Kidney glomerular epithelial cell (primary cell): Measurements from ENCODE around the gene OR51D1.
A peak's percentile ranks its signal among the peaks of the same experiment; 100 is the strongest.

Experiments
- DNase-seq: peaks from one replicate; lab custom pipeline; 2025; lab: John Stamatoyannopoulos, UW

Gene OR51D1

DNA sequence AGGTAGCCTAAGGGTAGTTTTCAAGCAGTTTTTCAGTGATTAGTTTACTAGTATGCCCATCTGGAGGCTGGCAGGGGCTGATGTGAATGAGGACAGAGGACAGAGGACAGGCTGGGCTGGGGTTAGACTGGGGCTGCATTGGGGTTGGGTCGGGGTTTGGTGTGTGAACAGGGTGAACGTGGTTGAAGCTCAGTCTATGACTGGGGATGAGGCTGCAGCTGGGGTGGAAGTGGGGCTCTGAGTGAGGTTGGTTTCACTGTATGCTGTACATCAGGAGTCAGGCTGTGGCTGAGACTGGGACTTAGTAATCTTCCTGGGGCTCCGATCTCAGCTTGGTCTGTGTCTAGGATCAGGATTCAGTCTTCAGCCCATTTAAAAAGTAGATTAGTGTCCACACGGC is 7.0 kb downstream of the OR51D1 start:
- DNase-seq: no peak

DNA sequence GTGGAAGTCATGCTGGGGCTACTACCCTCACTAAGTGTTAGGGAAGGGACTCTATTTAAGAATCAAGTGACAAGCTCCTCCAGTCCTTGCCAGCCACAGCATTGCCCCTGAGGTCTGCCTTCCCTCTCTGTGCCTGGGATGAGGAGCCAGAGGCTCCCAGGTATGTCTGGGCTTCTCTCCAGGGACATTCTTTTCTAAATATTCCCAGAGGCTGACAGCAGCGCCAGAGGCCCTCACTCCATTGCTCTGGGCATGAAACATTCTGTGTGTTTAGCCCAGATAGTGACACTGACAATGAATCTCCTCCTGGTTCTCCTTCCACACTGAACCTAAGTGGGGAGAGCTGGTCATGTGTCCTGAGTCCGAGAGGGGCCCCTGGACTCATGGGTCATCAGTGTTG is 8.7 kb downstream of the OR51D1 start:
- no peak for DNase-seq

DNA sequence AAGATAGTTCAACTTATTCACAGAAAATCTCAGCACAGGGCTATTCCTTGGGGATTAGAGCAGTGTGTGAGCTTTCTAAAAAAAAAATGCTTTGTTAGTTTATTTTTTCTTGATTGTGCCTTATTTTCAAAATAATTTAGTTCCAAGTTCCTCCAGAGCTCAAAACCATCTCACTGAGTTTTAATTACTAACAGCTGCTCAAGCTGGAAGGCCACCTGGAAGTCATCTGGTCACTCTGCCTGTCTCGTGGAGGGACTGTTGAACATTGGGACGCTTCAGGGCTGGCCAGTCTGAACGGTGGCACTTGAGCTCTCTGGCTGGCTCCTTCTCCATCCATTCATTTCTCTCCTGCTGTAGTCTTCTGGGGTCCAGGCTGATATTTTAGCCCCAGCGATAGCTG is 10.5 kb downstream of the OR51D1 start:
- DNase-seq: no peak

DNA sequence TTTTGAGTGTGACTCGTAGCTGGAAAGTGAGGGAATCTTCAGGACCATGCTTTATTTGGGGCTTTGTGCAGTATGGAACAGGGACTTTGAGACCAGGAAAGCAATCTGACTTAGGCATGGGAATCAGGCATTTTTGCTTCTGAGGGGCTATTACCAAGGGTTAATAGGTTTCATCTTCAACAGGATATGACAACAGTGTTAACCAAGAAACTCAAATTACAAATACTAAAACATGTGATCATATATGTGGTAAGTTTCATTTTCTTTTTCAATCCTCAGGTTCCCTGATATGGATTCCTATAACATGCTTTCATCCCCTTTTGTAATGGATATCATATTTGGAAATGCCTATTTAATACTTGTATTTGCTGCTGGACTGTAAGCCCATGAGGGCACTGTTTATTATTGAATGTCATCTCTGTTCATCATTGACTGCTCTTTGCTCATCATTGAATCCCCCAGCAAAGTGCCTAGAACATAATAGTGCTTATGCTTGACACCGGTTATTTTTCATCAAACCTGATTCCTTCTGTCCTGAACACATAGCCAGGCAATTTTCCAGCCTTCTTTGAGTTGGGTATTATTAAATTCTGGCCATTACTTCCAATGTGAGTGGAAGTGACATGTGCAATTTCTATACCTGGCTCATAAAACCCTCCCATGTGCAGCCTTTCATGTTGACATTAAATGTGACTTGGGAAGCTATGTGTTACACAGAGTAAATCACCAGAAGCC is 17.5 kb downstream of the OR51D1 start:
- no peak for DNase-seq

DNA sequence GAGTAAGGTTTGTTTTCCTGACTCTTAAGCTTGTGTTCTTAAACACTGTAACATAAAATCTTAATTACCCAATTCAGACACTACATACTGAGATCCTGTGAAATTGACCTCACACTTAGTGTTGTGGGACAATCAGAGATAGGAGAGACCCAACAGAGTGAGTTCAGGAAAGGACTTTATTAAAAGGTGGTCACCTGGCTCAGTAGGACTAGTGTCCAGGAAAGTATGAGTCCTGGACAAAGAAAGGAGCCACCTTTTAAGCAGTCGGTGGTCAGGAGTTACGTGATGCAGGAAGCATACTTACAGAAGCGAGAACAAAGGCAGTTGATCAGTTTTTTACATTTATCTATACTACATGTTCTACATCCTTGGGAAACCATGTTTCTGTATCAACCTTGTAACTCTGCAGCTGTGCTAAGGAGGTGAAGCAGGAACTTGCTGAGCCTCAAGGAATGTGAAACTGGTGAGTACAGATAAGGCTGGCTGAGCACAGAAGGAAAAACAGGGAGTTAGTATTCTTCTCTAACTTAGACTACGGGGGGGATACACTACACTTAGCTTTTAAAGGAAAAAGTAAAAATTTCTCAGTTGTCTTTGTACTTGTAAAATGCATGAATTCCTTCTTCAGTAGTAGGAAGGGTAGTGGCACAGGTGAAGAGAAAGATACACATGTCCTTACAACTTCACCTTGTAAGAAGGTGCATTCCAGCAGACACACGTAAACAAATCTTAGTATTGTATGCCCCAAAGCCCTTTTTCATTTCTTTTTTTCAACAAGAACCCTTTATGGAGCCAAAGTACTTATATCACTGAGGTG is 21.6 kb downstream of the OR51D1 start:
- peak; percentile 28 for DNase-seq

DNA sequence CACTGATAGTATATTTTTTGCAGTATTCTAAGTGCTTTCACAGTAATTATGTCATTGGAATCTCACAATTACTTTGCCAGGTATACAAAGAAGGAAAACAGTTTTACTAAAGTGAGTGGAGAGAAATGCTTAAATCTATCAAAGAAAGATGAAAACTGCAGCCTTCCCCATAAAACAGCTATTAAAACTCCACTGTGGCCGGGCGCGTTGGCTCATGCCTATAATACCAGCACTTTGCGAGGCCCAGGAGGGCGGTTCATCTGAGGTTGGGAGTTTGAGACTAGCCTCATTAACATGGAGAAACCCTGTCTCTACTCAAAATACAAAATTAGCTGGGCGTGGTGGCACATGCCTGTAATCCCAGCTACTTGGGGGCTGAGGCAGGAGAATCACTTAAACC is 25.6 kb downstream of the OR51D1 start:
- DNase-seq: no peak

DNA sequence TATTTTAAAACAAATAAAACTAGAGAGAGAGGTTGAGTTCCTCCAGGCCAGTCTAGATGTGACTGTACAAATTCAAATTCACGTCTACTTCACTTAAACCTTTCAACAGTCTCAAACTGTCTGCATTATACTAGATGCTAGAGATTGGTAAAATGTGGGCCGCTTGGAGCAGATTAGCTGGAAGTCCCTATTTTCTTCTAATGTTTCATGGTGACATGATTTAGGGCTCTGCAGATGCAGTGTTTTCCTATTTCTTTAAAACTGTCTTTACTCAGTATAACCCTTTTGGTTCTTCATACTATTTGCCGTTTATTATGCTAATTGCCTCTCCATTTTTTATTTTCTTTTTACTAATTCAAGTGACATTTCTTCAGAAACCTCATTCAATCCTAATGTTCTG is 26.9 kb downstream of the OR51D1 start:
- DNase-seq: no peak

DNA sequence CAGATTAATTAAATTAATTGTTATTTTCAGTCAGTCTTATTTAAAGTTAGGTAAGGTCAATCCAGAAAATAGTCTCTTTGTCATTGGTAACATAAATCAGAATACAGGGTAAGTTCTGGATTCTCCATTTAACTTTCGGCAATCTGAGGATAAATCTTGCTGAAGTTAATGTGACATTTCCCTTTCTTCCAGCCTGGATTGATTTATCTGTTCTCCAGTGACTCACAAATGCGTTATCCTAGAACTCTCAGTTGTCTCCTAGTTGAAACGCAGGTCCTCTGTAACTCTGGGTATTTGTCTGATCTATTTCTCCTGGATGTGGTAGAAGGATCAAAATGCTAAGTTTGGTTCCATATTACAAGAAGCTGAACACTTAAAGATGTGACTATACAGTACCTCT is 27.5 kb downstream of the OR51D1 start:
- DNase-seq: no peak

DNA sequence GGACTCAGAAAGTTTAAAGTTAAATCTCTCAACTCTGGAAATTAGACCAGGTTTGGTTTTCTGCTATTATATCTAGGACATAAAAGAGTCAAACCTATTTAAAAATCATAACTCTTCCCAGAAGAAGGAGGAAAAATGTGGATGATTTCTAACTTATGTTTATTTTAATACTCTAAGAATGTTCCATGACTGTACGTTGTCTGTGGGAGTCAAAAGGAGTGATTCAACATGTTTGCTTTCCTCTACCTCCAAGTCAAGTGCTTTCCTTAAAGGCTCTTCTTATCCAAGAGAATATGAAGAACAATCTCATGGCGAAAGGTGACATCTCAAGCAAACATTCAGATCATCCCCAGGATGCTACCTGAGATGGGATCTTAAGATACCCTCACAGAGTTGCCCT is 28.1 kb downstream of the OR51D1 start:
- peak; percentile 23 for DNase-seq

DNA sequence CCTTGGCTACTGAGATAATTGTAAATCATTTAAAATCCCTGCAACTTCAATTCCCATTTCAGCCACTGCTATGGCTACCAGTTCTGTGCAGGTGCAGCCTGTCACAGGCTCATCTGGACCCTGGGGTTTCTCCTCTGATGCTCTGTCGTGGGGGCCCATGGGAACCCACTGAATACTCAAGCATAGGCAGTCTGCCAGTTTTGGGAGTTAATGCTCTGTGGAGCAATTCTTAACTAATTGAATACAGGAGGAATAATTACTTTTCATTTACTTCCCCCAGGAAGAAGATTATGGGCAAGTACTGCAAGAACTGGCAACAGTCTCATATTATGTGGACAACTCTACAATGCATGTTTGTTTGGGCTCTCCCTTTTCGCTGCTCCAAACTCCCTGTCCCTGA is 34.5 kb downstream of the OR51D1 start:
- DNase-seq: no peak

DNA sequence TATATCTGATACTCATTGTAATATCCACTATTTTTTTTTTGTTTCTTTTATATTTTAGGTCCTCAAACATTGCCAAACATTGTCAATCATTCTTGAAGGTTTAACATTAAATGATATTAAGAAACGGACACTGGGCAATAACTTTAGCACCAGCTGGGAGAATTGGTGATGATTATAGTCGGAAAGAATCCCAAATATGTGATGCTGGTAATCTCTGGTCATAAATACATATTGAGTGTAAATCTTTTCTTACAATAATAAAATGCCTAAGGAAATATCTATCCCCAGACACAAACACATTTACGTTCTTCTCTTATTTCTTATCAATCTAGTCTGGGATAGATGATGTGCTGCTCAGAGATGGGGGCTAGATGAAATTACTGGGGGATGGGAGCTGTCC is 35.2 kb downstream of the OR51D1 start:
- peak; percentile 46 for DNase-seq

DNA sequence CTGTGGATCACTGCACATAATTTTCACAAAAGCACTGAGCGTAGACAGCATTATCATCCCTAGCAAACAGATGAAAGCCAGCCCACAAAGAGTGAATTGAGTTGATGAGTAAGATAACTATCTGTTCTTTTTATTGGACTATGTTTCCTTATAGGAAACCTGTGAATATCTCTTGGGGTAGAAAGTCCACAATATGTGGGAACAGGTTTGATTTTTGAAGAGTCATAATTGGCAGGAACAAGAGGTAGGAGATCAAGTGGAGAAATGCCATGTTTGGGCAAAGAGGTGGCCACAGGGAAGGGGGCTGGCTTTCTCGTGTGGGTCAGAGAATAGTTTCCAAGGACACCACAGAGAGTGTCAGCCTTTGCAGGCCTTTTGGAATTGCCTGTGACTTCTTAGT is 36.5 kb downstream of the OR51D1 start:
- DNase-seq: no peak

DNA sequence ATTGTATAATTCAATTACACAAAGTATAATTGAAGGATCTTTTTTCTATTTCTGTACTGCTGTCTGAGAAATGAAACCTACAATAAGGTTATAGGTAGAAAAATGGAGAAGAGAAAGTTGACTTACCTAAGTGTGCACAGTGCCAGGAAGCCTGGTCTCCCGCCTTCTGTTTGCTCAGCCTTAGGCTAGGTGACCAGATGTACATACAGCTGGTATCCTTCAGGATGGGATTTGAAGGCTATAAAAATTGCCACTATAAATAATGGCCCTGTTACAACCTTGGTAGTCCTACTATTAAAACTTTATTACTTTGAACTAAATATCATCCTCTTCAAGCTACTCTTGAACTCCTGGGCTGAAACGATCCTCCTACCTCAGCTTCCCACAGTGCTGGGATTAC is 40.7 kb downstream of the OR51D1 start:
- no peak for DNase-seq

DNA sequence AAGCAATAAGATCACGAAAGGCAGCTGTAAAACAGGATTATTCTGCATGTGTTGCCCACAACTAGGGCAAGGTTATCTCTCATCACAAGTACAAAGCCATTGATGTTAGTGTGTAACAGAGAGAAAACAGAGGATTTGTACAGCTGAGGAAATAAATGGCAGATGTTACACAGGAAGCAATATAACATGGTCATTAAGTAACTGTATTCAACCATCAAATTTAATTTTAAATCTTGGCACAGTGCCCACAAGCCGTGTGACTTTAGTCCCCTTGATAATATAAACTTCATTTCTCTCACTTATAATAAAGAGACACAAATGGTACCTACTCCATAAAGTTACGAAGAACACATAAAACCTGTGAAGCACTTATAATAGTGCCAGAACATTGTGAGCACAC is 43.1 kb downstream of the OR51D1 start:
- no peak for DNase-seq

DNA sequence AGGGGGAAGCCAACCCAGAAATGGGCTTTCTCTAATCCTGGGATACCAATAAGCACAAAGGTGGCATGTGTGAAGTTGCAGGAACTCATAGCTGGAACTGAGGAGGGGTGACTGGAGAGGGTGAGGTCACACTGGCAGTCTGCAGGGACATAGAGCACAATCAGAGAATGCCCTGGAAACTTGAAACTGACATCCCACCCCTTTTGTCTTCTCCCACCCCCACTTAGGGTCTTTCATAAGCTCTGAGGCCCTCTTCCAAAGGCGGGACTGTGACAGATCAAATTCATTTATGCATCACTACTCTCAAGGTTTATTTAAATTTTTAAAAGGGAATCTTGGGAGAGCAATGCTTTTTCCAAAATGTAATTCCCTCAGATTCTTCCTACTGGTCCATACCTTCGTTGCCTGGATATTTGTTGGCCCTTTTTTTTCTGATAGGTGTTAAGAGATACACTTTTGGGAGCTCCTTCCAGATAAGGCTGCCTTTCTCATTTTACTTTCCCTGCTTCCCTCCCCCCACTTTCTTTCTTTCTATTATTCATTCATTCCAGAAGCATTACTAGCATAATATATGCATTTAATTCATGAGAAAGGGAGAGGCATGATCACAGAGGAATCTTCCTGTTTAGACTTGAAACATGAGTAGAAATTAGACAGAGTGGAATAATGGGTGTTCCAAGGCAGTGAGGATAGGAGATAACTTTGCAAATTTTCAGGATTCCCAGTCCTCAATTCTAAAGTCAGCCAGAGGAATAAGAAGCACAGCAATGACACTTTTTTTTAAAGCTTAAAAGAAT is 45.5 kb downstream of the OR51D1 start:
- DNase-seq: peak; percentile 37

DNA sequence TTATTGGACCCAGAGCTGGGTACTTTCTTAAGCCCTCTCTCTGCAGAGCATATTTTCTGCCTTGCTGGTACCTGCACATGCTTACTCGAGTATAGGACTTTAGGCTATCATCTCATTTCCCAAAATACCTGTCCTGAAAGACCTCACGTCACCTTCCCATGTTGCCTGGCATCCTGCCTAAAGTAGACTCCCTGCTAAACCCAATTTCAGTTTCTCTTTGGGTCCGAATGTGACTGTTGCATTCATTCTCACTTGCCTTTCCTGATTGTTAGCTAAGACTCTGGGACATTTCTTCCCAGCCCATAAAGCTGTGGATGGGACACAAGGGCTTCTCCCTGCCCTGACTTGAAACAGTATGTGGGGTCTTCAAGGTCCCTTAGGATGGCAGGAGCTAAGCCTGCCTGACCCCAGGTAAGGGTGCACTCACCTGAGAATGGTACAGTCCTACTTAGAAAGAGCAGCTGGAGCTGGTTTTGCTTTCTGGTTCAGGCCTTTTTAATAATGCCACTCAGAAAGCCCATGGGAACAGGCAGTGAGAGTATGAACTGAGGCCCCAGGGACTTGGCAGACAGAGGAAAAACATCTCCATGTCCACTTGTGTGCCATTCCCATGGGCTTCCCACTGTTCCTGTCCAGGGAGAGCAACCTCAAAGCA is 47.5 kb downstream of the OR51D1 start:
- DNase-seq: no peak
